Stimulated activated CD8-positive, alpha-beta memory T cell treated with anti-CD3 and anti-CD28 coated beads, Interleukin-15, amount 100 ng/mL, for 48 hours (primary cell): ENCODE data around the gene ATP23.

Experiments
- DNase-seq, 2 donors: peaks; one replicate each; pipeline ENCODE4 v3.0.0-alpha.2; 2020; ENCODE audit warnings: low read depth in 2 of 2

Gene ATP23

DNA sequence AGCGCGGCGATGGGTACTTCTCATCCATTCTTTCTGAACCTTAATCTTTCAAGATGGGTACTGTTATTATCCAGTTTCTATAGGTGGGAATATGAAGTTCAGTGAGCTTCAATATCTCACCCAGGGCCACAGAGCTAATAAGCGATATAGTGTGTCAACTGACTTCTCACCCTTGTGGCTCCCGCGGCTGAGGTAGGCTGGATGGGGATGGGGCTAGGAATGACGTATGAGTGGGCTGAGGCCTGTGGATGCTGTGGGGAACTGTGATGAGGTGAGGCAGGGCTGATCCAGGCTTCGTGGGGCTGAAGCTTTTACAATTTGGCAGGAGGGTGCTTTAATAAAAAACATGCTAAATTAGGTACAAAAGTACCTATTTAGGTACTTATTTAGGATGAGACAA is 32.9 kb upstream of the ATP23 start:
- no peak for DNase-seq

DNA sequence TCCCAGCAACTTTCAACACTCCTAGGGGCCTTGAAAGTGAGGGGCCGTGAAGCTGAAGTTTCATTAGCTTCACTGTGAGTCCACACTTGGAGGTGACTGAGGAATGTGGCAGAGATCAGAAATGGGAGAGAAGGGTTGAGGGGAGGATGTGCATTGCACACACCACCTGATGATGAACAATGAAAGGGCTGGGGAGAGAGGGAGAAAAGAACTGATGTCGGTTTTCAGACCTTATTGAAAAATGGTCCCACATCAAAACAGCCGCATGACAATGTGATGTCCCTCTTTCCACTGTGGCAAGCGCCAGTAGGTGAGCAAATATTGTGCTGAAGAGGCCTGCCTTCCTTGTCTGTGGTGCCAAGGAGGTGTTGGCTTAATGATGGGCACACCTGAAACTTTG is 32.3 kb upstream of the ATP23 start:
- DNase-seq = no peak

DNA sequence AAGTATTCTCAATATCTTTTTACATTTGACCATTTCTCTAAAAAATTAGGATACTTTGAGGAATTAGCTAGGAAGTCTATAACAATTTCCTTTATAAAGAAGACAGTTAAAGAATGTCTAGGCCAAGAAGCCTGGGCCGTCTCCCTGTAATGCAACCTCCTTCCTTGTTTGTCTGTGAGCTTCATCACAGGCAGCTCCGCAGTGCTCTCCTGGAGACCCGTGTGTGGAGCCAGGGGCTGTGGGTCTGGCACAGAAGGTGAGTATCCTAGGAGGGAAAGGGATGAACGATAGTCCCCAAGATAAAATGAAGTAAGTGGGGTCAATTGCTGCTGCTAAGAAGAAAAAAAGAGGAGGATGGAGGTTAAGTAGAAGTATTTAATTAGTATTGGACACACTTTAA is 31.8 kb upstream of the ATP23 start:
- no peak for DNase-seq

- no peak for DNase-seq
Observed at GRCh38 chr12:57918147-57918546, 23.2 kb upstream of the ATP23 start.

- DNase-seq = no peak
Observed at GRCh38 chr12:57927086-57927485, 14.3 kb upstream of the ATP23 start.

GRCh38 chr12:57929092-57929830 is 12.1 kb upstream of the ATP23 start:
- DNase-seq = no peak

DNA sequence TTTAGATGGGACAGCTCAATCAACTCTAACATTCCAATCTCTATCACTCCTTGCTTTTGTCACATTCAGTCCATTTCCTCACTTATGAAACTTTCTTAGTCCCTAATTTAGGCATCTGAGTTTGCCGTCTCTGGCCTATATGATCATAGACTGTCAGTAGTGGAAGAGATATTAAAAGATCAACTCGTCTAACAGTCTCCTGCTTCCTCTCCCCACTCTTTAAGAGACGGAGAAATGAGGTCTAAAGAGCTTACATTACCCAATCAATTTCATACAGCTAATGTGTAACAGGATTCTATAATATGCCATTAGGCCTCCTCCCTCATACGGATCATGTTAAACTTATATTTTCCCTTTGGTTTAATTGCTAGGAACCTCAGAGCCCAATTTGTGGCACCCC is 6.5 kb upstream of the ATP23 start:
- no peak for DNase-seq

GRCh38 chr12:57935331-57935730 is 6.0 kb upstream of the ATP23 start:
- DNase-seq = no peak

GRCh38 chr12:57935839-57936512 is 5.4 kb upstream of the ATP23 start:
- DNase-seq = peak; percentile 86 to 89

DNA sequence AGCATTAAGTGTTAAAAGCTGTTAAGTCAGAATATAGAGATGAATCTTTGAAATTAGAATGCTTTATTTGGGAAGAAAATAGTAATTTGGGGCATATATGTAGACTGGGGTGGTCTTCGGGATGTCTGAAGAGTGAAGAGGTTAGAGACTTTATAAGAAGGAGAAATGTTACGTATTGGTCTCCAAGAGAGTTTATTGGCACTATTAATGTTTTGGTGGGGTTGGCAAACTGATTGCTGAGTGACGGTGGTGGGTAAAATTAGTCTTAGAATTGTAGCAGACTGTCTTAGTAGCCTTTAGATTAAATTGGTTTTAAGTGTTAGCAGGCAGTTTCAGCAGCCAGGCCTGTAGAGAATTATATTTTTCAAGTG is 4.9 kb upstream of the ATP23 start:
- no peak for DNase-seq

GRCh38 chr12:57939291-57939690 is 2.1 kb upstream of the ATP23 start:
- DNase-seq = no peak

GRCh38 chr12:57940052-57940914 is 1.1 kb upstream of the ATP23 start:
- no peak for DNase-seq

DNA sequence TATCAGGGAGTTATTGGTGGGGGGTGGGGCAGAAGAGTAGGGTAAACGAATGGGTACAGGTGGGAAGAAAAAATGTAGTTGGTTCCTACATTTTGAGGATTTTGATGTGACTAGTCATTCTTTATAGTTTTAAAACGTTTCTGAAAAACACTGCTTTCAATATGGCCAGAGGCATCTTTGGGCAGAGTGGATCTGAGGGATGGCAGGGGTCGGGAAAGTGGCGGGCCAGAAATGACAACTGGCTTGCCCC is 527 bp upstream of the ATP23 start:
- no peak for DNase-seq

DNA sequence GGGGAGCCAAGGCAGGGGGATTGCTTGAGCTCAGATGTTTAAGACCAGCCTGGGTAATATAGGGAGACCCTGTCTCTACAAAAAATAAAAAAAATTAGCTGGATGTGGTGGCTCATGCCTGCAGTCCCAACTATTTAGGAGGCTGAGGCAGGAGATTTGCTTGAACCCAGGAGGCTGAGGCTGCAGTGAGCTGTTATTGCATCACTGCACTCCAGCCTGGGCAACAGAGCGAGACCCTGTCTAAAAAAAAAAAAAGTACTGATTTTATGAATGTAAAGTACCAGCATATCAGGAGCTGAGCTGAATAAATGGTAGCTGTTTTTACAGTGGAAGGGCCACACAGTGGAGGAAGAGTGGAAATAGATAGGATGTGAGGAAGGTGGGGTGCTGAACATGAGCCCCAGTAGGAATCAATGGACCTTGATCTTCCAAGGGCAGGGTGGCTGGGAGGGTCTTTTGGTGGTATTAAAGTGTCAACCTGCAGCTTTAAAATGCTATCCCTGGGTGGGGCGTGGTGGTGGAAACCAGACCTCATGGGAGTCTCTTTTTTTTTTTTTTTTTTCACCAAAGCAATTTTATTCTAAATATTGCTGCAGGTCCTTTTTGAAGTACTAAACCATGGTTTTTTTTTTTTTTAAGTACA is 2.2 kb downstream of the ATP23 start:
- DNase-seq = no peak

- DNase-seq = no peak
Observed at GRCh38 chr12:57944313-57945023, 3.1 kb downstream of the ATP23 start.

GRCh38 chr12:57952766-57953165 is 11.4 kb downstream of the ATP23 start:
- DNase-seq = no peak

DNA sequence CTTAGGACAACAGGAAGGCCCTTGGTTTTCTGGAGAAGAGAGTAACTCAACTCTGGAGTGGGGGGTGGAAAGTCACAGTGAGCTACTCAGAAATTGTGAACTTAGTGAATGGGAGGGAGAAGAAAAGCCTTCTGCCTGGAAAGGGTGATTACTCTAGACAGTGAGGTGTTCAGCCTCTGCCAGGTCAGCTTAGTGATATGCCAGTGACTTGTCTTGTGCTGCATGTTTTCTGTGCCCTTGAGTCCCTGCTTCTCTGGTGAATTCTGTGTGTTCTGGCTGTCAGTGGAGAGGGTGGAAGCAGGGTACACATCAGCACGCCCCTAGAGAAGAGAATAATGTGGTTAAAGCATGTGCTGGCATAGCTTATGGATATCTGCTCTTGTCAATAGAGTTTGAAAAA is 13.4 kb downstream of the ATP23 start:
- no peak for DNase-seq

DNA sequence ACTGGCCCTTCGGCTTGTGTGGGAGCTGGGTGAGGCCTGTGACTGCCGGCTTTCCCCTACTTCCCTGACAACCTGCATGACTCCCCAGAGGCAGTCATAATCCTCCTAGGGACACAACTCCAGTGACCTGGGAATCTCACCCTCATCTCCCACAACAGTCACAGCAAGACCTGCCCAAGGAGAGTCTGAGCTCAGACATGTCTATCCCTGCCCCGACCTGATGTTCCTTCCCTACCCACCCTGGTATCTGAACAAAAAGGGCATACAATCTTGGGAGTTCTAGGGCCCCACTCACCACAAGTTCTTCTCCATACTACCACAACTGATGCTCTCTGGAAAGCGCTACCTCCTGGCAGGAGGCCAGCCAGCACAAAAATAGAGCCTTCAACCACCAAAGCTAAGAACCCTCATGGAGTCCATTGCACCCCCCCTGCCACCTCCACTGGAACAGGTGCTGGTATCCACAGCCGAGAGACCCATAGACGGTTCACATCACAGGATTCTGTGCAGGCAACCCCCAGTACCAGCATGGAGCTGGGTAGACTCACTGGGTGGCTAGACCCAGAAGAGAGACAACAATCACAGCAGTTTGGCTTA is 16.8 kb downstream of the ATP23 start:
- DNase-seq = no peak

- no peak for DNase-seq
Observed at GRCh38 chr12:57964421-57964820, 23.1 kb downstream of the ATP23 start.

- no peak for DNase-seq
Observed at GRCh38 chr12:57965766-57966165, 24.4 kb downstream of the ATP23 start.

GRCh38 chr12:57966536-57966935 is 25.2 kb downstream of the ATP23 start:
- DNase-seq = no peak
